HT1080 (cell line): Measurements from ENCODE around the gene MOGAT1. TPM values are rescaled to one million over a fixed set of nuclear protein-coding genes. Genes with fewer than 3 reads are reported as not detected.
"Not testable (repeated sequence)": the region's sequence is repeated elsewhere in the genome, so short reads cannot be mapped to it uniquely, and the experiment has no call there.

Experiments
- DNase-seq: peaks from one replicate; pipeline ENCODE4 v3.0.0-alpha.2; 2015; ENCODE audit warnings: low read depth
- total RNA-seq: library from RNA; depleted of rRNA; stranded (reverse); fragments of >200 nt; shearing (Covaris generic); gene quantifications from 2 replicates; pipeline ENCODE4 v1.2.3, GENCODE V29; 2014

MOGAT1 gene
- total RNA-seq, 1 experiment from 2014 or later: not detected

DNA sequence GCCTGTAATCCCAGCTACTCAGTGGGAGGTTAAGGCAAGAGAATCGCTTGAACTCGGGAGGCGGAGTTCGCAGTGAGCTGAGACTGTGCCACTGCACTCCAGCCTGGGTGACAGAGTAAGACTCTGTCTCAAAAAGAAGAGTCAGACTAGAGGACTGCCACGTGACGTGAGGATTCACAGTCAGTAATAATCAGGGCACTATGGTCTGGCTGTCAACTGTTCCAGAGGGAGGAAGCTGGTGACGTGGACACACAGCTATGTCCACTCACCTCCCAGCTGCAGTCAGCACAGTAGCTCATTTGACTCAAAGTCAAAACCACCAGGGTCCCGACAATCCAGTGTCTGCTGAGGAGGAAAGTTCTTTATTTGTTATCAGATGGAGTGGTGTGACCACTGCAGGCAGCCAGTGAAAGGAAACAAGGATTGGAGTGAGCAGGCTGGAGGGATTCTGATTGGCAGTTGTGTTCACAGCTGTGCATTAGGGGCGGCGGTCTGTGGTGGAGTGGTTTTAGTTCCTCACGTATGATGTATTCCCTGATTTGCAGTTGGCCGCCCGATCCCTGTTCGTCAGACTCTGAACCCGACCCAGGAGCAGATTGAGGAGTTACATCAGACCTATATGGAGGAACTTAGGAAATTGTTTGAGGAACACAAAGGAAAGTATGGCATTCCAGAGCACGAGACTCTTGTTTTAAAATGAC, 37.9 kb downstream of the MOGAT1 start:
- peak; percentile 100 for DNase-seq

DNA sequence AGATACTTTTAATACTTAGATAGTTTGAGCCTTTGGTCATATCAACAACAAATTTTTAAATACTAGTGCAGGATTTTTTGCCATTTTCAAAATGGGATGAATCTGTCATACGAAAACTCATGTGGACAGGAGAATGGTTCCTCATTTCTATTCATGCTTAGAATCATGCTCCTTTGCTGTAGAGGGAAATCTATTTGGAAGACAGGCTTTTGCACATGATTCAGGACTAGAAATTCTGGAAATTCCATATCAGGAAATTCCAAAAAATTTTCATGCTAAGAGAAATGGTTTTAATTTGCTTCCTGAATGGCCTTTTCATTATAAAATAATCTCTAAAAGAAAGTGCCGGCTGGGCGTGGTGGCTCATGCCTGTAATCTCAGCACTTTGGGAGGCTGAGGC, 39.3 kb downstream of the MOGAT1 start:
- DNase-seq: no peak

DNA sequence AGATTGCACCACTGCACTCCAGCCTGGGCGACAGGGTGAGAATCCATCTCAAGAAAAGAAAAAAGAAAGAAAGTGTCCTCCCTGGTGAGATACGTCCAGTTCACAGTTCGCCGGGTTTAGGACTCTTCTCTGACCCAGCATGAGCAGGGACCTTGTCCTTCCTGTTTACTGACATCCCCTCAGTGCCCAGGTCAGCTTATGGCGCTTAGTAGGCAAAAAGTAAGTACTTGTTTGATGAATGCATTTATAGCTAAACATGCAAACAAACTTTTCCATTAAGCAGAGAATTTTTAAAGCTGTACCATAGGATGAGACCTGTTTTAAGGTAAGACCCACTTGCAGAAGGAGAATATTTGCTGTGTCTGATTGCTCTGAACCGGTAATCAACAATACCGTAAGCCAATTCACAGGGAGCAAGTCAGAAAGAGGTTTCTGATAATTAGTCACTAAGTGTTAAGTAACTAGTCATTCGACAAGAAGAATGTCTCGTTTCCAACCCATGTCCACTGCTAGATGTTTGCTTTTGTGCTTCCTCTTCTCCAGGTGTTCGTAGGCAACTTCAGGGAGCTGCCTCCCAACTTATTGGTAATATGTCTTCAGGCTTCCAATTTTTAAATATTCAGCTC, 40.0 kb downstream of the MOGAT1 start:
- DNase-seq: no peak

DNA sequence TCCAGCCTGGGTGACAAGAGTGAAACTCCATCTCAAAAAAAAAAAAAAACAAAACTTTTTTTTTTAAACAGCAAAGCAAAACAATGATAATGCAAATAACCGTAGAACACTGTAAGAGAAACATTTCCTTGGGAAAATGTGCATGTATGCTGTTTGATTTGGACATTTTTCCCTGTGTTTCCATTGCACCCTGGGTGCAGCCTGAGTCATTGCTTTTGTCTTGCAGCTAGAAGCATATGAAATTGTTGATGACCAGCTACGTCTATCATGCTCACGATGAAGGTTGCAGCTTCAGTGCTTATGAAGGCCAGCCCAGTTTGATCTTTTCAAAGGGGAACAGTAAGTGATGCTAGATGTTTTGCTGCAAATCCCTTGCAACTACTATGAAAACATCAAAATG, 41.5 kb downstream of the MOGAT1 start:
- DNase-seq: no peak

DNA sequence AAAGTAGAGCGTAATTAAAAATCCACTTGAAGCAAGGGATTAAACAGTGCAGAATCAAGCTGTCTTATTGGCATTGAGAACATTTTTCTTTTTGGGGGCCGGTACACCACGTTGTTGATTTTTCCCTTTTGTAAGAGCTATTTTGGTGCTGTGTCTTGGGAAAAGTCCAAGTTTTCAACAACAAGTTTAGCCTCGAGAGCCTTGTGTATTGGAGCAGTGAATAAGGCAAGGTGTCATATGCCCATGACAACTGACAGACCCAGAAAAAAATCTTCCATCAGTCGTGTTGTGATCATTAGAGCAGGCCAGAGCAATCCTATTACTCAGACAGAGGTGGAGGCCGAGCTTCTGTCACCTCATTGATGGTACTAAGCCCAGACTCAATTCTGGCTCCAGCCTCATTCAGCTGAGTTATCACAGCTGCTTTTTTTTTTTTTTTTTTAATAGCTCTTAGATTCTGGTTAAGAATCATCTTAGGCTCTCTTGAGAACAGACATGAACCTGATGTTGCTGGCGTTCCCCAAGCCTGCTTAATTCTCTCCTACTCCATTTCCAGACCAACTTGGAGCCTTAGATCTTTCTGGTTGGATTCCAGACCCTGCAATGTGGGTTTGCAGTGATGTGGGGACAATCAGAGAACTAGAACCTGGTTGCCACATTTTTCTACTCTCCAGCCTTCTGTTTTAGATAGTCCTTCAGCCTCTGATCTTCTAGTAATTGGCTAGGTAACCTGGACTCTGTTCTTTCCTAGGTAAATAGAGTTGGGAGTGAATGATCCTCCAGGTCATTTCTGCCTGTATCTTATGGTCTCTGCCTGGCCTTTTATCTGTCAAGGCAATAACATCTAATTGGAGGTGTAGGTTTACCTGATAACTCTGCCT, 43.1 kb downstream of the MOGAT1 start:
- DNase-seq: no peak

DNA sequence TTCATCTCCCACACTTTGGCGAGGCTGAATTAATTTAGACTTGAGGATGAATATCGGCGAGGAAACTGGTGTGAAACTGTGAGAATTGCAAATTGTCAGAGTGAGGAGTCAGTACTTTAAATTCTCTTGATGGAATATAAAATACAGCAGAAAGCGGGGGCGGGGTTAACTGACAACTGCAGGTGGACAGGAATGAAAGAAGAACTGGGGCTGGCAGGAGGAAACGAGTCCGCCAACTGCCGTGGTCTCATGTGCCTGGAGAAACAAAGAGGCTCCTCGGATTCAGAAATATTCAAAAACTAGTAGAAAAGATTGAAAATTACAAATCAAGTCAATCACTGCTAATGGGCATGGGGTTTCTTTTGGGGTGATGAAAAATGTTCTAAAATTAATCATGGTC, 44.3 kb downstream of the MOGAT1 start:
- DNase-seq: no peak

DNA sequence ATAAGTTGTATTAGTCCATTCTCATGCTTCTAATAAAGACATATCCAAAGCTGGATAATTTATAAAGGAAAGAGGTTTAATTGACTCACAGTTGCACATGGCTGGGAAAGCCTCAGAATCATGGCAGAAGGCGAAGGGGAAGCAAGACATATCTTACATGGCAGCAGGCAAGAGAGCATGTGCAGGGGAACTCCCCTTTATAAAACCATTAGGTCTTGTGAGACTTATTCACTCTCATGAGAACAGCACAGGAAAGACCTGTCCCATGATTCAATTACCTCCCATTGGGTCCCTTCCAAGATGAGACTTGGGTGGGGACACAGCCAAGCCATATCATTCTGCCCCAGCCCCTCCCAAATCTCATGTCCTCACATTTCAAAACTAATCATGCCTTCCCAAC, 48.3 kb downstream of the MOGAT1 start:
- DNase-seq: not testable (repeated sequence)

DNA sequence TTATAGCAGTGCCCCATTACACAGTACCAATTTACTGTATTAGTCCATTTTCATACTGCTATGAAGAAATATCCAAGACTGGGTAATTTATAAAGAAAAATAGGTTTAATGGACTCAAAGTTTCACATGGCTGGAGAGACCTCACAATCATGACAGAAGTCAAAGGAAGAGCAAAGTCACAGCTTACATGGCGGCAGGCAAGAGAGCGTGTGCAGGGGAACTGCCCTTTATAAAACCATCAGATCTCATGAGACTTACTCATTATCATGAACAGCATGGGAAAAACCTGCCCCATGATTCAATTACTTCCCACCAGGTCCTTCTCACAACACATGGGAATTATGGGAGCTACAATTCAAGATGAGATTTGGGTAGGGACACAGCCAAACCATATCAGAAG, 50.1 kb downstream of the MOGAT1 start:
- not testable (repeated sequence) for DNase-seq

DNA sequence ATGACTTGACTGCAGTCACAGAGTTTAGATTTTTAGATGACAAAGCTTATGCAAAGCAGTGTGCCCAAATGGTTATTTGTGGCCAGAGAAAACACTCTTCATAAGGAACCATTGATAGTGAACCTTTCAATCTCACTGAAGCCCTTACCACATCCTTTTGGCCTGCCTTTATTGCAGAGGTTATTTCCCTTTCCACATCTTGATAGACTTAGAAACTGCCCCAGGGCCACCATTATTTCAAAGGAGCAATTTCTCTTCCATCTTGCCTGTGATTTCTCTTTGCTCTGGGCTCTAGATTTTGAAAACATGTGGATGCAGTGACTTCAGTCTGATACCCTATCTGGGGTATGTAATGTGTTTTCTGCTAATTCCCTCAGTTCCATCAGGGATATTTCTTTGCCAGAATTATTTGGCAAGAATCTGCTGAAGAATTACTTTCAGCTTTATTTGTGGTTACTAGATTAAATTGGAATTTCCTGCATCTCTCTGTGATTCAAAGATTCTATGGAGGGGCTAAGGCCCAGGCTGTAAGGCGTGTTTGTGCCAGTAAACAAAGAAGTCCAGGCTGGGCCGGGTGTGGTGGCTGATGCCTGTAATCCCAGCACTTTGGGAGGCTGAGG, 51.0 kb downstream of the MOGAT1 start:
- peak; percentile 30 for DNase-seq

DNA sequence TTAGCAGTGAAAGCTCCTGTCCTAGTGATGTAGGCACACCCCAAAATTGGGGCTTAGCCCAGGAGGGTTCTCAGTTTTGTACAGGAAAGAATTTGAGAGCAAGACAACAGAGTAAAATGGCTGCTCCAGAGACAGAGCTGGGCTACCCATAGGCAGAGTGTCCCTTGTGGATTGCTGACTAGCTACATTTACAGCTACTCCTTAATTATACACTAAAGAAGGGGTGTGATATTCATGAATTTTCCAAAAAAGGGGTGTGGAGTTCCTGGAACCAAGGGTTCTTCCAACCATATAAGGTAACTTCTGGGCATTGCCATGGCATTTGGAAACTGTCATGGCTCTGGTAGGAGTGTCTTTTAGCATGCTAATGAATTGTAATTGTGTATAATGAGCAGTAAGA, 52.8 kb downstream of the MOGAT1 start:
- no peak for DNase-seq

DNA sequence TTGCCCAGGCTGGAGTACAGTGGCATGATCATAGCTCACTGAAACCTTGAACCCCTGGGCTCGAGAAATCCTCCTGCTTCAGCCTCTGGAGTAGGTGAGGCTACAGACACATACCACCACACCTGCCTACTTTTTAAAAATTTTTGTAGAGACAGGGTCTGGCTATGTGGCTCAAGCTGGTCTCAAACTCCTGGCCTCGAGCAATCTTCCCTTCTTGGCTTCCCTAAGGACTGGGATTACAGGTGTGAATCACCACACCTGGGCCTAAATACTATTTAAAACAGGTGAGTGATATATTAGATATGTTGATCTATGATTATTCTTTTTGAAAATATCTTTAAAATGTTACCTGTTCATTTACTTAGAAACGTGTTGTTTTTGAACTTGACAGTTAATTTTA, 57.2 kb downstream of the MOGAT1 start:
- no peak for DNase-seq

DNA sequence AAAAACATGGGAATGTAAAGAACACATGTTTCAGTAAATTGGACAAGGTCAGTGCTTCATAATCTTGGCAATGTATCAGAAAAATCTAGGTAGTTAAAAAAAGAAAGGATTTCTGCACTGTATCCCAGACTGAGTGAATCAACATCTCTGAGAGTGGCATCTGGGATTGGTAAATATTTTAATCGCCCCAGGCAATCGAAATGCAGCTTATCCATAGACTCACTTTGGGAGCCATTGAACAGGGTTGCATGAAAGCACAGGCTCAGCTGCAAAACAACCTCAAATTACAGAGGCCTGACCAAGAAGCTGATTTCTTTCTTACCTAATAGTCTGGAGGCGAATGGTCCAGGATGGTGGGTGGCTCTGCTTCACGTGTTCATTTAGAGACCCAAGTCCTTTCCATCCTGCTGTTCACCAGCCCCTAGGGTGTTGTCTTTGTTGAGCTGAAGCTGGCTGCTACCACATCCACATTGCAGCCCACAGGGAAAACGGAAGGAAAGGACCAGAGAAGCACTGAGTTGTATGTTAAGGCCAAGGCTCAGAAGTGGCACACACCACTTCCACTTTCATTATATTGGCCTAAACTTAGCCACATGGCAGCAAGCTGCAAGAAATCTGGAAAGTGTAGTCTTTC, 59.0 kb downstream of the MOGAT1 start:
- no peak for DNase-seq

DNA sequence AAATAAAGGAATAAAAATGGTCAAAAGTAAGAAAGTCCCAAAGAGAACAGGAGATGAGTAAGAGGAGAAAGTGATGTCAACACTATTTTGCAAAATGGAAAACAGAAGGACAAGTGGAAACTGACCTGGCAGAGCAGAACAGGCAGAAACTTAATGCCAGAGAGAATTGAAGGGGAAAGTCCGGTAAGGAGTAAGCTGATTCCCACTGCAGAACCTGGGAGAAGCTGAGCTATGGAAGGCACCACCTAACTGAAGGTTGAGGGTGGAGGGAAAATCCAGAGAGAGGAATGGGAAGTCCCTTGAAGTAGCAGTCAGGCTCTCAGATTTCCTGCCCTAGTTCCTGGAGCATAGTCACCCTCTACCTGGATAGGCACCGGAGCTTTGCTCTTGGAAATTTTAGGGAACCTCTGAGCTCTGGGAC, 59.8 kb downstream of the MOGAT1 start:
- DNase-seq: no peak

DNA sequence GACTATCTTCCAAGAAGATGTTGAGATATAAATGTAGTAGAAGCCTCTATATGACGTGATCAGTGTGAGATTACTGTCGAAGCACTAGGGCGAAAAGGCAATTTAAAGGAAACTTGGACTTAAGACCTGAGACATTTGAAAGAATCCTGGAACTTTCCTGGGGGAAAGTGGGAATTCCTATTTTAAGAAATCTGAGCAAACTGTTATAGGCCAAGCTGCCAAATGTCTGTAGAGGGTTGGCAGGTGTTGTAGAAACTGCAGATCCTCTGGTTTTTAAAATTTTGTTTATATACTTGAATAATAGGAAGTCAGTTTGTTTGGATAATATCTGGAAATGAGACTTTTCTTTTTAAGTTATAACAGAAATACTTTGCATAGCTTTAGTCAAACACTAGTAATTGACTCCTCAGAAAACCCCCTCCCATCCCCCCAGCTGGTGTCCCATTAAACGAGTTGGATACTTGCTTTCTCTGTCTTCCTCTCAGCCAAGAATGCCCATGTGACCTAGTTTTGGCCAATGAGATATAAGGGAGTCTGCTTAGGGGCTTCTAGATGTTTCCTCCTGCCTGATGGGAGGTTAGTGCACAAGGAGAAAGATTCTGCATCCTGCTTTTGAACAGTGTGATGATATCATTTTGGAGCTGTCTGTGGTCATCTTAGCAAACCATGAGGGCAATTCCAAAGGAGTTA, 61.2 kb downstream of the MOGAT1 start:
- no peak for DNase-seq

DNA sequence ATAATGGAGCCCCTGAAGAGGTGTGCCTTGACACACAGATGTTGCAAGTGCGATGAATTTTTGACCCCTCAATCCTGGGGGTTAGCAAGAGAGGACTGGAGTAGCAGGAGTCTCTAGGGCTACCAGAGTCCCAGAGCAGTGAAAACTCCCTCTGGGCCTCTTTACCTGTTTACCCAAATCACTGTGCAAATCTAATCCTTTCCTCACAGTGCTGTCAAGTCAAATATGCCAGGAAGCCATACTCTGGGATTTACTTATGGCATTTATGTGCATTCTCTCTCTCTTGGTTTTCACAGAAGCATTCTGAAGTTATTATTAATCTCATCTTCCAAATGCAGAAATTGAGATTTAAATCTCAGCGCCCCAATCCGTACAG, 62.0 kb downstream of the MOGAT1 start:
- DNase-seq: no peak

DNA sequence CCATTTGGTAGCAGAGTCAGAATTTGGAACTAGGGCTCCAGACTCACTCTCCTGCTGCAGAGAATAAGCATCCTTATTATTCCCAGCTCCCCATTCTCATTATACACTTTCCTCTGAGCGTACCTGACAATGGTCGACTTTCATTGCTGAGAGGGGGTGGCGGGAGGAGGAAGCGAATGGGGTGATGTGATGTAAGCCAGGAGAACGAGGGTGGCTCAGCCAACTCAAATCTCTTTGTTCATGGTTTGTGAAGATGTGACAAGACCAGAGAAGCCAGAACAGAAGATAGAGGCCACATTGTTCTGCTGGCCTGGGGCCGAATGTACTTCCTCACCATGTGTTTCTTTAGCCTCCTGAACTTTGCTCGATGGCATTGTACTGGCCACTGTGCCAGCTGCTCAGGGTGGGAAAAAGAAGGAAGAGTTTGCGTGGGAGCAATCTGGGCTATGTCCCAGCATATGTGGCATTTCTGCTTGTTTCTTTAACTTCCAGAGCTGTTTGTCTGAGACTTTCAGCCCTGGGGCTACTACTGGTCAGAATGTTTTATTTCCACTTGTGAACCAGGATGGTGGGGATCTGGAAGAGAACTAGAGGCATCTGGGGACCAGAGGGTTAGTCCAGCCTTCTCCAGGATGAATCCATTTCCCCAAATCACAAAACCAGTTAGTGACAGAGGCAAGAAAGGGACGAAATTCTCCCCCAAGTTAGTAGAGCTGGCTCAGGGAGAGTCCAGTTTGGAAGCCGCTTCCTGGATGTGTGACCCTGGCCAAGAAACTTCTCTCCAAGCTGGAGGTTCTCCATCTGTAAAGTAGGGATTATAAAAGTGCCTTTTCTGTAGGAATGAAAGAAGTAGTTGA, 62.6 kb downstream of the MOGAT1 start:
- DNase-seq: no peak

DNA sequence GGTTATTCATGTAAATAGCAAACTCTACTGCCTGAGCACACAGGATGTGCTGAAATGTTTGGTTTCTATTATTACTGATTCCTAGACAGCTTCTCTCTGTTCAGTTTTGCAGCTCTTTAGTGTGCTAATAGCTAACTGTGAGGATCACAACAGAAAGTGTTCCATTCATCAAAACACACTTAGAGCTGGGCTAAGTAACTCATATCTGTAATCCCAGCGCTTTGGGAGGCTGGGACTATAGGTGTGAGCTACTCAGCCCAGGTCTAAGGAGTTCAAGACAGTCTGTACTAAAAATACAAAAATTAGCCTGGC, 63.2 kb downstream of the MOGAT1 start:
- no peak for DNase-seq

DNA sequence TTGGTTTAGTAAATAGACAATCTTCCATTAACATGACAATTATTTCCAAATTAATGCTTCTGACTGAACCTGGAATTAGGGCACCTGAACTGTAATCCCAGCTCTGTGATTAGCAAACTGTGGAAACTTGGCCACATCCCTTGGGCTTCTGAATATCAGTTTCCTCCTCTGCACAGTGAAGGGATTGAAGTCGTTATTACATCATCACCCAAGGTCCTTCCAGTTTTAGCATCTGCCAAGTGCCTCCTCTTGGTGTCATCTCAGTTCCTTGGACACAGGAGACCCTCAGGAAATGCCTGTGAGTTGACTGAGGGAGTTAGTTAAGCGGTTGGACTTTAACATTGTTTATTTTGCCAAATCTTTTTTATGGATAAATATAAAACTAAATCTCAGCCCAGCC, 64.8 kb downstream of the MOGAT1 start:
- DNase-seq: peak; percentile 60

DNA sequence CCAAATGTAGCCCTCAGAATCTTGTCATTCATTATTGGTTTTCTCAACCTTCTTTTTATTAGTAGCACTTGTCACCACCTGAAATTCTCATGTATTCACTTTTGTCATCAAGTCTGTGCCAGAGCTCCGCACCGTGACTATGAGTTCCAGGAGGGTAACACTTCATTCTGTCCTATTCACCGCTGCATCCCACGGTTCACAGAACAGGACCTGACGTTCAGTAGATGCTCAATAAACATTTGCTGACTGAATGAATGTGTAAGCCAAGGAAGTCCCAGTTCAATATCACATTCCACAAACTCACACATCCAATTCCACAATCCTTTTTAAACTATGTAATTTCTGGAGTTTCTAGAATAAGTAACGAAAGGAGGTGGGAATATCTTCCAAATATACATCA, 65.5 kb downstream of the MOGAT1 start:
- DNase-seq: no peak

DNA sequence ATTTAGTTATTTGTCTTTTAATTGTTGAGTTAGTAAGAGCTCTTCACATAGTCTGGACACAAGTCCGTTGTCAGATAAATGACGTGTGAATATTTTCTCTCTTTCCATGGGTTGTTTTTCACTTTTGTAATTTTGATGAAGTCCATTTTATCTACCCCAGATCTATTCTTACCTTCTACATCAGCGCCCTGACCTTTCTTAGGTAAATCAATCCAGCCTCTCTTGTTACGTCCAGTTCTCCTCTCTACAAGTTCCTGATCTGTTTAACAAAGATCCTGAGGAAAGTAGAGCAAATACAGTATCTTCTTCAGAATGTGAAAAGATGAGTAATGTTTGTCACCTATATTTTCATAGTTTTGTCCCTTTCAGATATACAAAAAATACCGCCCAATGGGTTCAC, 66.9 kb downstream of the MOGAT1 start:
- DNase-seq: no peak
